GM18499 (cell line): Measurements from ENCODE around the gene PRKAG1.

Experiments used
- ATAC-seq: cut with Tn5 transposase; IDR thresholded peaks from one replicate; pipeline ENCODE4 v1.9.1; 2021; ENCODE audit warnings: moderate number of reproducible peaks; ENCODE audit not compliant: insufficient read depth, unreplicated experiment

Gene PRKAG1

DNA sequence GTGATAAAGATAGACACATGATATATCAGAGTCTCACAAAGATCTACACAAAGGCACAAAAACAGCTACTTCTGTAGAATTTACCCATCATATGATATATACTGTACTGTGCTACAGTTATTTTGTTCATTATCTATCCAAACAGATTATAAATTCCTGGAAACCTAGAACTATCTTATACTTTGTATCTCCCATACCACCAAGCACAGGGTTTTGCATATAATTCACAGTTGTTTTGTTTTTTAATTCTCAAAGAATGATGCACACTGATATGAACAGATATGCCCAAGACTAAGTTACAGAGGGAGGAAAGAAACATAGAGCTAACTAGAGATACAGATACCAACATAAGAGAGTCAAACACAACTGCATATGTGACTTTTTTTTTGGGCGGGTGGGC lies 3.4 kb downstream of the PRKAG1 start:
- no peak for ATAC-seq

DNA sequence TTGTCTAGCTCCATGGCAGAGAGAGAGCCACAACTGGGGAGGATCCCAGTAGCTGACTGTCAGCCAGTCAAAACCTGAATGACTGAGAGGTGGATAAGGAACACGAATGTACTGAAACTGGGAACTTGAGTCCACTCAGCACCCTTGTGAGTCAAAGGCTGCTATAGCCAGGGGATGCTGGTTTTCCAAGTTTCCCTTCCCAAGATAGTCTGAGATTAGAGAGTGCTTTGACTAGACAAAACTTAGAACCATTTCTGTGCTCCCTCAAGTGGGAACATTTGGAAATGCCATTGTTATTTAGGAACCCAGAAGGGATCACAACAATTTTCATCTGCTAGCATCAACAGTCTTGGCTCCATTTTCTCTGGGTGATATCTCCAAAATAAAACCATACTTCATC lies 4.0 kb downstream of the PRKAG1 start:
- no peak for ATAC-seq

DNA sequence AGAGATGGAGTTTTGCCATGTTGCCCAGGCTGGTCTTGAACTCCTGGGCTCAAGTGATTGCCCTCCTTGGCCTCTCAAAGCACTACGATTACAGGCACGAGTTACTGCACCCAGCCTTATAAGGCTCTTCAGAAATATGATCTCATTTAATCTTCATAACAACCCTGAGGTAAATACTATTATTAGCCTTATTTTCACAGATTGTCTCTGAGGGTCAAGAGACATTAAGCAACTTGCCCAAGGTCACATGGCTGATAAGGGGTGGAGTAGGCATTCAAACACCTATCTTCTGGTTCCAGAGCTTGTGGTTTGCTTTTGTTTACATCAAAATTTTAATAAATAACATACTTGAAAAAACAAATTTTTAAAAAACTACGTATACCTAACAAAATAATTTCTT lies 5.1 kb downstream of the PRKAG1 start:
- no peak for ATAC-seq

DNA sequence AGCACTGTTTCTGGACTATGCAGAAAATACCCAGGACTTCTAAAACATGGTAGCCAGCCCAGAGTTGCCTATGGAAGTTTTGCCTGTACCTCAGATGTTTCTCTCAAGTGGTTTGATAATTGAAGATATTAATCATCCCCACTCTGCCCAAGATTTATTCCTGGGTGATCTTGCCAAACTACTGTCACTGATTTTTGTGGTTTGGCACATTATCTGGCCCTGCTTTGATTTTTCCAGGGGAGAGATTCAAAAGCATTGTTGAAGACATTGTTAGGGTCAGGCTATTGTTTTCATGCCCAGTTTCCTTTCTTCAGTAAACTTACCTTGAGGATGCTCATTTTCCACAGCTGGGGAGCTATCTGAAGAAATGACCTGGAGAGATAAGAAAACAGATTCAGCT lies 5.8 kb downstream of the PRKAG1 start:
- no peak for ATAC-seq

DNA sequence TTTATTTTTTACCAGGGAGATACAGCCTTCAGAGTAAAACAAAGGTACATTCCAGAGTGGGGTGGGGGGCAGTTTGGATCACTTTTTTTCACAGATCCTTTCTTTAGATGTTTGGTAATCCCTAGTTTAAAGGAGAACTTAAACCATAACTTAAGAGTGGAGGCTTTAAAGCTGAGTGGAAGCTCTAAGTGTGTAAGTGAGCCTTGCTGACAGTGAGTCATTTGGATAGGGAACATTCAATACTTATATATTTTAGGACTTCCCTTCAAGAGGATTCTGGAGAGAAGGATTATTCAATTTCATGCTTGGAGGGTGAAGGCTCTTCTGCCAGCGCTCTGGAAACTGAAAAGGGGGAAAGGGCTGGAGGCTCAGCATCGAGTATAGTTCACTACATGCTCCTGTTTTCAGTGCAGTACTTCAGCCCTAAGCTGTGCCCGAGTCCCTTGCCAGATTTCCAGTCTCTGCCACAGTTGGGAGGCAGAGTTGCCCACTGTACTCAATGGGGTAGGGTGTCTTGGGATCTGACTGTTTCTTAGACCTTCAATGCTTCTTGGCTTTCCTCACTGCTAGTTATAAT lies 8.4 kb downstream of the PRKAG1 start:
- ATAC-seq = no peak

DNA sequence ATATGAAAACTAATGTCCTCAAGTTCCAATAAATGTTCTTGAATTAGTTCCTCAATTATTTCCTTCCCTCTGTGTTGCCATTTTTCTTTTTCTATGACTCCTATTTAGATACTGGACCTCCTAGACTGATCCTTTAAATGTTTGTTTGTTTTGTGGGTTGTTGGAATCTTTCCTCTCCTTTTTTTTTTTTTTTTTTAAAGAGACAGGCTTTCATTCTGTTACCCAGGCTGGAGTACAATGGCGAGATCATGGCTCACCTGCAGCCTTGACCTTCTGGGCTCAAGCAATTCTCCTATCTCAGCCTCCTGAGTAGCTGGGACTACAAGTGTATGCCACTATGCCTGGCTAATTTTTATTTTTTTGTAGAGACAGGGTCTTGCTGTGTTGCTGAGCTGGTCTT lies 9.6 kb downstream of the PRKAG1 start:
- no peak for ATAC-seq

DNA sequence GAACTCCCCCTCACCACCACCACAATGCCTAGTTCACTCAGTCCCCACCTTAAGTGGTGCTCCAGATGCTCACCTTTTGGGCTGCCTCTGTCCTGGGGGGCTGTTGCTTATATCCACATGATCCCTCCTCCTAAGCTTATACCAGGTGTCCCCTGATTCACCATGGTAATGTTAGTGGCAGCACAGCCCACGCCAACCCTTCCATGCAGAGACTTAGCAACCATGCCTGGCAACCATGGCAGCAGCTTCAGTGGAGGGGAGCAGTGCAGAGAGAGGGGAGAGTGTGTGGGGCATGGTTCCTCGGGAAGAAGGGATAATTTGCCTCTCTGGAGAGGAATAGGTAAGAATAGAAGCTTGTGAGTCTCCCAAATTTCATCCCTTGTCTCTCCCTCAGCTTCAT lies 18.2 kb downstream of the PRKAG1 start:
- ATAC-seq = no peak

DNA sequence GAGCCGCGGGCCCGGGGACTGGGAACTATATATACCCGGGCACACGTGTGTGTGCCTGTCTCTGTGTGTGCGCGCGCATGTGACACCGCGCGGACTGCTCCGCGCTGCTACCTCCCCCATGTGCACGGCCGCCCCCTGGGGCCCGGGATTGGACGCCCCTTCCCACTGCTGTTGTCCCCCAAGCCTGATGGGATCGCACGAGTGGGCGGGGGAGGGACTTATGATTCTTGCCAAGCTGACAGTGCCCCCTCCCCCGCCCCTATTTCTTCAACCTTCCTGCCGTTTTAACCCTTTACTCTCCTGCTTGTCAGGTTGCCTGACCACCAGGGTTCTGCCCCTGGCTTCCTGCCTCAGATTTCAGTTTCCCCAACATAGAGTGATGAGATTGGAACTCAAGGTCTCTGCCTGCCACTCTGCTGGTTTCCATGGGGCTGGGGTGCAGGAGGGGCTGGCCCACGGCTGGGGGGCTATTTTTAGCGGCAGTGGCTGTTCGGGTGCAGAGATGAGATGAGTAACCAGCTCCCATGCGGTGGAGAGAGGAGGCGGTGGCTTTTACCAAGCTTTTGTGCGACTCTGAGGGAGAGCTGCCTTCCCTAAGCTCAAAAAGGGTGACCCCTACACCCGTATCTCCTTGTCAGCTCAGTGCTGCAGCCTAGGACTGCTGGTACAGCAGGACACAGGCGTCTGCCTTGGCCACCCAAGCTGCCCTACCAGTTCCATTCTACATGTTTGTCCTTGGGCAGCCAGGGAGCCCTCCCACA lies 19.0 kb downstream of the PRKAG1 start, which contains the start of gene DDN:
Gene DDN (minus strand): TSS at position 5 of the 761 bp plus-strand sequence. CDS start 88 bp downstream, outside the sequence.
- ATAC-seq = no peak

DNA sequence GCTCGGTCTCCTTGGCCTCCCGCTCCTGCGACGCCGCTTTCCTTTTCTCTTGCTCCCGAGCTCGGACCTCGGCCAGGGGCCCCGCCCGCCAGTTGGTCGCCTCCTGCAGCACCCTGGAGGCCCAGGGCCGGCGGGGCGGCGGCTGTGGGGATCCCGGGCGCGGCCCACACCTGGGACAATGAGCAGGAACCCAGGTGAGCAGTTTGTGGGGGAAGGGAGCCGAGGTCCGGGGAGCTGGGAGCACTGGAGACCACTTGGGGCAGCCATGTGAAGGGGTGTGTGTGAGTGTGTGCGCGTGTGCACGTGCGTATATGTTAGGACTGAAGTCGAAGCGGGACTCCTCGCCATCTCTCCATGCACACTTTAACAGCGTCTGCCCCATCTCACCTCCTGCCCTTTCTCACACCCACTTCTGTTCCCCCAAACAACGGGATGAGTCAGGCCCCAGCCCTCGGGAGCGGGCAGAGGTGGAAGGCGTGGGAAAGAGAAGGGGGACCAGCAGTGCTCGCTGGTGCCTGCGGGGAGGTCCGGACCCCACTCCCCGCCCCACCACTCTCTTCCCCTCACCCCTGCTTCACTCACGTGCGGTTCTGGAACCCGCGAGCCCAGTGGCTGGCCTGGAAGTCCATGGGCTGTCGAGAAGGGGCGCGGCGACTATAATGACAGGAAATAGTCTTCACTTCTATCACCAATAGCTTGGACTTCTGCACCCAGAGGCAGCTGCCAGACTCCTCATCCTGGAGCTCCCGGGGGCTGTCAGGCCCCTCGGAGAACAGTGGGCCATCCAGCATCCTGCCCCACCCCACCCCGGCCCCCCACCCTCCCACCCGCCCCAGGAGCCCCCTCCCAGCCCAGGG lies 19.9 kb downstream of the PRKAG1 start:
- no peak for ATAC-seq

DNA sequence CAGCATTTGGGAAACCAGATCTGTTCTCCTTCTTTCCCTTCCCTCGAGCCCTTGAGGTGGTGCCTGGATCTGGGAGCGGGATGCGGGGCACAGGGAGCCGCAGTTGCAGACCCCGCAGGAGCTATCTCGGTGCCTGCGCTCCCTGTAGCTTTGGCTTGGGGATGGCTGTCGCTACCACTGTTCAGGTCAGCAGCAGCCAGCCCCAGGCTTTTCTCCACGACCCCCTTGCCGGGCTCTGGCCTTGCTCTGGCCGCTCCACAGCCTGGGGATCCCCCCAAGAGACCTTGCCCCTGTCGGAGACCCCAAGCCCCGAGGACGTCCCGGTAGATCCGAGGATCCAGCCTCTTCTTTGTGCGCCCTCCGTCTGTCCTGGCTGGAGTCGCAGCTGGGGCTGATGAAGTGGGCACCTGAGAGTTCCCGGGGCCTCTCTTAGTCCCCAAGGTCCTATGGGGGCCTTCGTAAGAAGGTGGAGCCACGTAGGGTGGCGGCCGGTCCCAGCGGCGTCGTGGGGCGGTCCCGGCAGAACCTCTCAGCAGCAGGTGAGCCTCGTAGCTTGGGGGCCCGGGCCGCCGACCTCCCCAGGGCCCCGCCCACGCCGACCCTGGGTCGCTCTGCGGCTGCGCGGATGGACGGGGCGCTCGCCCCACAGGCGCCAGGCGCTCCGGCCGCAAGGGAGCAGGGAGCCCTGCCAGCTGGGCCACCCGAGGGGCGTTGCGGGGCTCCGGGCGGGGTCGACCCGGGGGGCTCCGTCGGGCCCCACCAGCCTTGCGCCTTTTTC lies 20.7 kb downstream of the PRKAG1 start:
- ATAC-seq = no peak

DNA sequence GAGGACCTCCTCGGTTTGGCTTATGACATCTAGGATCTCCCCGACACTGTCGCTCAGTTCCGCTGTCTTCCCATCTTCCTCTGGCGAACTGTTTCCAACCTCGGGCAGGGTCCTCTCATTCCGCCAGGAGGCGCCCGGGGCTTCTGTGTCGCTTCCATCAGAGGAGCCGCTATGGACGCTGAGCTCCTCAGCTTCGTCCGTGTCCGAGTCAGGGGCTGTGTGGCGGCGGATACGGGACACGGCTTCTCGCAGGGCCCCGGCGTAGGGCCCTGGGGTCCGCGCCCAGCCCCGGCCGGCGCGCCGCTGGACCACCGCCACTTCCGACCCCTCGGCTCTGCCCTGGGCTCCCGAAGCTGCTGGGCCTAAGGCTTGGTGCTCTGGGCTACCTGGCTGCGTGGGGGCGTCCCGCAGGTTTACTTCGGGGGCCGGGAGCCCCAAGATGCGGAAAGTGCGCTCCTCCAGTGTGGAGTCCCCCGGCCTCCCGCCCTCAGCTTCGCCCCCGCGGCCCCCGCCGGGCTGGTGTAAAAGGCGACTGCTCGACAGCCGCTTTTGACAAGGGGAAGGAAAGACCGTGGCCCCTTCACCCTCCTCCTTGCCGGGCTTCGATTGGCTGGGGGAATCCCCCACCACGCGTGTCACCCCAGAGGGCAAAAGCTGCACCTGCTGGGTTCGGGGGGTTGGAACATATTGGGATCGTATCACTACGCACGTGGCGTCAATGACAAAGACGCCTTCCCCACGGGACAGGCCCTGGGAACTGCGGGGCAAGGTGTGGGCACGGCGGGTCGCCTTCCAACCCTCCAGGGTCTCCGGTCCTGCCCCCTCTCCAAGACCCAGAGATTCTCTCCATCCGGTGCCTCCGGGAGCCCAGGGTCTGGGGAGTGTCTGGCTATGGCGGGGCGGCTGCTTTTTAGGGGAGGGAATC lies 21.5 kb downstream of the PRKAG1 start:
- ATAC-seq = no peak

DNA sequence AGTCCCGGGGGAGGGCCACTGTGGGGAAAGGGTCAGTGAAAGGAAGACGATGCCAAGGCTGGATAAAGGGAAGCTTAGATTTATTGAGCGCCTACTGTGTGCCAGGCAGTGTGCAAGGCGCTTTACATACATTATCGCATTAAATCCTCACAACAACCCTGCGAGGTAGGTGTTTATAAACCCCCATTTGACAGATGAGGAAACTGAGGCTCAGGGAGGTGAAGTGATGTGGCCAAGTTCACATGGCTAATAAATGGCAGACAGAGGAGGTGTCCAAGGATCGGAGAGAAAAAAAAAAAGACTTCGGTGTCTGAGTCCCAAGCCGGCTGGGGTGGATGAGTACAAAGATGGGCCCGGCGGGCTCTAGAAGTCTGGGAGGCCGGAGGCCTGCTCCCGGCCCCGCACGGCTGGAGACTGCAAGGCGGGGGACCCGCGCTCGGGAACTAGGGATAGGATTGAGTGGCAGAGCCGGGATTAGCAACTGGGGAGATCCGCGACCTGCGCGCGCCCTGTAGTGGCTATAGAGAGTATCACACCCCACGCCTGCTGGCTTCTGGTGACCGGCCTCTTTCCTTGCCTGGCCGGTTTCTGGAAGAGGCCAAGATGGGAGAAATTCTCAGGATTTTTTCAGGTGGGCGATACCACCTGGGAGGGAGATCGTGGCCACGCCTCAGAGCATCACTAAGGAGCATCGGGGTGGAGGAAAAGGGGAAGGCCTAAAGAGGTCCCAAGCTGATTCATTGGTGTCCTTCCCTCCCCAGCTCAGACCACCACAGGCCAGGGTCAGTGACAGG lies 23.3 kb downstream of the PRKAG1 start:
- ATAC-seq = no peak

DNA sequence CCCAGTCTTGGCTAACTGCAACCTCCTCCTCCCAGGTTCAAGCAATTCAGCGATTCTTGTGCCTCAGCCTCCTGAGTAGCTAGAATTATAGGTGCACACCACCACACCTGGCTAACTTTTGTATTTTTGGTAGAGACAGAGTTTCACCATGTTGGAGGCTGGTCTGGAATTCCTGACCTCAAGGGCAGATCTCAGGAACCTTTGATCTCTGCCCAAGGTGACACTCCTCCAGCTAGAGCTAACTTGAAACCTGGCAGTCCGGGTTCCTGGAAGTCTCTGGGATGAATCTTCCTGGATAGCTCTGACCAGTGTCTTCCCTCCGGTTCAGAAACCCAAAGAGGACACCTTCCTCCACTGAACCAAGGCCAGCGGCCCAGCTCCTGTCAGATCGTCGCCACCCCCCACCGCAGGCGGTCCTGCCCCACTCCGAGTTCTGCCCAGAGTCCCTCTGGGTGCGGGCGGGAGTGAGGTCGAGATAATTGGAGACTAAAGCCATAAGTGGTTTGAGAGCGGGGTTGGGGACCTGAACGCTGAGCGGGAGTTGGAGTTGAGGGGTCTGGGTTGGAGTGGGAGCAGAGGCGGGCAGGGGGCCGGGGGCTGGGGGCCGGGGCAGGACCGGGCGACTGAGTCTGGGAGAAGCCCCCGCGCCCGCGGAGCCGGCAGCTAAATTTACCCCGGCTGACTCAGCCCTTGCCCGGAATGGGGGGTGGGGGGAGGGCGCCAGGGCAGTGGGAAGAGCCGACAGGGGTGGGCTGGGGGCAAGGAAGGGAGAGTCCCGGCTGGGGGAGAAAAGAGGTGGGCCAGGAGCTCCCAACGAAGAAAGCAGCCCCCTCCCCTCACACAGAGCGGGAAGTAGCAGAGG lies 24.1 kb downstream of the PRKAG1 start:
- ATAC-seq = no peak

DNA sequence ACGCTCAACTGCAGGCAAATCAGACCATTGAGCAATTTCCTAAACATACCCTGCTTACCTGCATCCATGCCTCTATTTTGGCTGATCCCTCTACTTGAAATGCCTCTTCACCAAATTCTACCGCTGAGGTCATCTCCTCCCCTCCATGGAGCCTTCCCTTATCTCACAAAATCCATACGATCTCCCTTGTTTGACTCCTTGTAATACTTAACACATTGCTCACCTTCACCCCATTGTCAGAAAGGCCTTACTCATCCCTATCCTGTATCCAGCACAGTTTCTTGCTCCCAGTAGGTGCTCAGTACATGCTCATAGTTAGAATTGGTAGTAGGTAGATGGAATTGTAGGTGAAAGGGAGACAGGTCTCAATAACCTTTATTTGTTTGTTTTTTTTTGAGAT lies 24.8 kb downstream of the PRKAG1 start:
- ATAC-seq = no peak

DNA sequence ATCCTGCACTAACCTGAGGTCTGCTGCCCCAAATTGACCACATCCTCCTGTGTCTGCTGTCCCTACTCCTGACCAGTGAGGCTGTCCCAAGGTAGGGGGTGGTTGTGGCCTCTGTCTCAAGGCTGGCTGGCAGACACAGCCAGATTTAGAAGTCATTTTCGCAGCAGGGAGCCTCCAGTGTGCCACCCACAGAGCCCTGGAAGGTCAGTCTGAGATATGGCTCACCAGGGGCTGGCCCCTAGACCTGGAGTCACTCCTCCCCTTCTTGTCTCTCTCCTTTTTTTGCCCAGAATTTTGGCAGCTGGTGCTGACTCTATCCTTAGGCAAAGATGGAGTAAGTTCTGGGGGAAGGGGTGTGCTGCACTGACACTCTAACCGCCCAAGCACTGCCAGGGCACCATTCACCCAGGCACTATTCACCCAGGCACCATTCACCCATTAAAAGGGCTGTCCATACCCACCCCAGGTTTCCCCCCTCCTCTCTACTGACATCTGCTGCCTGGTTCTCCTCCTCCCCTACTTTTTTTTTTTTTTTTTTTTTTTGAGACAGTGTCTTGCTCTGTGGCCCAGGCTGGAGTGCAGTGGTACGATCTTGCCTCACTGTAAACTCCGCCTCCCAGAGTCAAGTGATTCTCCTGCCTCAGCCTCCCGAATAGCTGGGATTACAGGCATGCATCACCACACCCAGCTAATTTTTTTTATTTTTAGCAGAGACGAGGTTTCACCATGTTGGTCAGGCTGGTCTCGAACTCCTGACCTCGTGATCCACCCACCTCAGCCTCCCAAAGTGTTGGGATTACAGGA lies 27.1 kb downstream of the PRKAG1 start:
- no peak for ATAC-seq

DNA sequence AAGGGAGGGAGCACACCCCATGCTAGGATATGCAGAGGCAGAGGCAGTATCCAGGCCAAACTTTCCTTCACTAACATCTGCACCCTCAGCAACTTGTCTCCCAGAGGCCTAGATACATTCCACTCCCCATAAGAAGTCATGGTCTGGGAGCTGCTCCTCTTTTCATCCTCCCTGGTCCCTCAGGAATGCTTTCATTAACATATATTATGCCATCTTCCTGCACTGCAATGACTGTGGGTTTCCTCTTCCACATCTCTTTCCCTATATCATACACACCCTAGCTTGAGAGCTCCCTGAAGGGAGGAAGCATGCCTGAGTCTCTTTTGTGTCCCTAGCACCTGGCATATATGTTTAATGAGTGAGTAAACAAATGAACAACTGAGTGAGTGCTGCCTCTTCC lies 28.0 kb downstream of the PRKAG1 start:
- no peak for ATAC-seq
